HEK293T (cell line): ENCODE measurements around the gene MRGPRF.

Experiments used
- CTCF ChIA-PET: fragments of 350-600 bp; formaldehyde crosslinking; extraction: SDS; loops from one replicate; lab custom pipeline; 2021; ENCODE audit warnings: antibody characterized with exemption, inconsistent platforms; lab: Yijun Ruan, JAX
- POLR2A ChIA-PET: fragments of 350-600 bp; formaldehyde crosslinking; extraction: SDS; loops from one replicate; lab custom pipeline; 2020; ENCODE audit warnings: antibody characterized with exemption, inconsistent platforms; lab: Yijun Ruan, JAX
- DNase-seq: peaks from one replicate; pipeline ENCODE4 v3.0.0; 2012; ENCODE audit warnings: mixed read lengths; ENCODE audit errors: extremely low spot score
- ARNT ChIP-seq: fragments of 450-650 bp; IDR thresholded peaks from 2 replicates; pipeline ENCODE4 v1.6.1; 2017; ENCODE audit warnings: mild to moderate bottlenecking
- BHLHE40 ChIP-seq: fragments of 450-650 bp; IDR thresholded peaks from 2 replicates; pipeline ENCODE4 v1.6.1; 2016; ENCODE audit warnings: mild to moderate bottlenecking, moderate library complexity, borderline replicate concordance
- CTBP1 ChIP-seq: fragments of 450-650 bp; IDR thresholded peaks from 2 replicates; pipeline ENCODE4 v1.6.1; 2016; ENCODE audit warnings: borderline replicate concordance
- ELF4 ChIP-seq: fragments of 450-650 bp; IDR thresholded peaks from 2 replicates; pipeline ENCODE4 v1.6.1; 2017; ENCODE audit warnings: antibody characterized with exemption
- FOXA1 ChIP-seq: fragments of 450-650 bp; IDR thresholded peaks from 2 replicates; pipeline ENCODE4 v1.6.1; 2016; ENCODE audit warnings: mild to moderate bottlenecking
- FOXK2 ChIP-seq: fragments of 450-650 bp; IDR thresholded peaks from 2 replicates; pipeline ENCODE4 v1.6.1; 2016; ENCODE audit warnings: mild to moderate bottlenecking
- FOXM1 ChIP-seq: fragments of 450-650 bp; IDR thresholded peaks from 2 replicates; pipeline ENCODE4 v1.6.1; 2017; ENCODE audit warnings: mild to moderate bottlenecking, borderline replicate concordance
- HDGF ChIP-seq: fragments of 450-650 bp; IDR thresholded peaks from 2 replicates; pipeline ENCODE4 v1.6.1; 2017; ENCODE audit warnings: antibody characterized with exemption, borderline replicate concordance
- L3MBTL2 ChIP-seq: fragments of 450-650 bp; conservative IDR thresholded peaks from 2 replicates; pipeline ENCODE4 v1.6.1; 2016; ENCODE audit warnings: mild to moderate bottlenecking
- LEF1 ChIP-seq: fragments of 450-650 bp; IDR thresholded peaks from 2 replicates; pipeline ENCODE4 v1.6.1; 2017; ENCODE audit warnings: mild to moderate bottlenecking, borderline replicate concordance
- NFRKB ChIP-seq: fragments of 450-650 bp; IDR thresholded peaks from 2 replicates; pipeline ENCODE4 v1.6.1; 2016; ENCODE audit warnings: mild to moderate bottlenecking, moderate library complexity
- PKNOX1 ChIP-seq: fragments of 450-650 bp; IDR thresholded peaks from 2 replicates; pipeline ENCODE4 v1.6.1; 2016
- SP1 ChIP-seq: fragments of 450-650 bp; IDR thresholded peaks from 2 replicates; pipeline ENCODE4 v1.6.1; 2017
- SUZ12 ChIP-seq: fragments of 450-650 bp; IDR thresholded peaks from 2 replicates; pipeline ENCODE4 v1.6.1; 2016; ENCODE audit warnings: mild to moderate bottlenecking
- TARDBP ChIP-seq: fragments of 450-650 bp; IDR thresholded peaks from 2 replicates; pipeline ENCODE4 v1.6.1; 2016
- ZNF384 ChIP-seq: fragments of 450-650 bp; IDR thresholded peaks from 2 replicates; pipeline ENCODE4 v1.6.1; 2016

The MRGPRF gene

GRCh38 chr11:69005183-69005630, 7.8 kb downstream of the MRGPRF start:
- POLR2A ChIA-PET = no interaction called here
- TF ChIP-seq ARNT (no peak), L3MBTL2 (no peak), FOXM1 (no peak), ZNF384 (no peak), FOXA1 (no peak), BHLHE40 (no peak), SUZ12 (no peak), NFRKB (no peak), ELF4 (no peak), PKNOX1 (no peak), CTBP1 (no peak), TARDBP (no peak), HDGF (no peak), LEF1 (no peak), FOXK2 (no peak)
- no peak for DNase-seq
- CTCF ChIA-PET = no interaction called here

- CTCF ChIA-PET = no interaction called here
- TF ChIP-seq FOXM1 (no peak), L3MBTL2 (no peak), HDGF (no peak), ZNF384 (no peak), FOXK2 (no peak), SUZ12 (no peak), ARNT (no peak)
- no peak for DNase-seq
- POLR2A ChIA-PET = no interaction called here
Measured at GRCh38 chr11:69004411-69005182, 8.4 kb downstream of the MRGPRF start.

- CTCF ChIA-PET = no interaction called here
- TF ChIP-seq CTBP1 (no peak), PKNOX1 (no peak), ZNF384 (no peak), FOXM1 (no peak), ARNT (no peak), FOXK2 (no peak), ELF4 (no peak), BHLHE40 (no peak), SUZ12 (no peak), TARDBP (no peak), L3MBTL2 (no peak), FOXA1 (no peak), LEF1 (no peak), HDGF (no peak), SP1 (no peak), NFRKB (no peak)
- POLR2A ChIA-PET = no interaction called here
- no peak for DNase-seq
Measured at GRCh38 chr11:69003866-69004367, 9.1 kb downstream of the MRGPRF start.

GRCh38 chr11:69003301-69003865, 9.7 kb downstream of the MRGPRF start:
- no peak for TF ChIP-seq NFRKB
- ChIA-PET POLR2A (no interaction called here), CTCF (no interaction called here)
- no peak for DNase-seq

- POLR2A ChIA-PET = no interaction called here
- TF ChIP-seq FOXM1 (no peak), TARDBP (no peak), CTBP1 (no peak), ARNT (no peak), BHLHE40 (no peak), L3MBTL2 (no peak), NFRKB (no peak), PKNOX1 (no peak), SUZ12 (no peak), FOXA1 (no peak), ZNF384 (no peak), SP1 (no peak)
- CTCF ChIA-PET = no interaction called here
- no peak for DNase-seq
Measured at GRCh38 chr11:69002570-69003231, 10.3 kb downstream of the MRGPRF start.

- TF ChIP-seq FOXK2 (no peak), SP1 (no peak), PKNOX1 (no peak), LEF1 (no peak), CTBP1 (no peak), FOXM1 (no peak), FOXA1 (no peak), HDGF (no peak), SUZ12 (no peak), NFRKB (no peak), L3MBTL2 (no peak), TARDBP (no peak), BHLHE40 (no peak), ARNT (no peak), ZNF384 (no peak), ELF4 (no peak)
- POLR2A ChIA-PET = no interaction called here
- no peak for DNase-seq
- CTCF ChIA-PET = no interaction called here
Measured at GRCh38 chr11:69002110-69002569, 10.9 kb downstream of the MRGPRF start.
